AG04449 (cell line): ENCODE measurements around the gene HAUS7.

Experiments used
- CTCF ChIA-PET: fragments of 350-600 bp; formaldehyde crosslinking; extraction: SDS; loops from one replicate; lab custom pipeline; 2021; ENCODE audit warnings: antibody characterized with exemption; lab: Yijun Ruan, JAX
- POLR2A ChIA-PET: fragments of 400-600, 350-600 bp; formaldehyde crosslinking; extraction: SDS; loops from one replicate; lab custom pipeline; 2020; ENCODE audit warnings: antibody characterized with exemption, inconsistent platforms; lab: Yijun Ruan, JAX
- DNase-seq: peaks from one replicate; pipeline ENCODE4 v3.0.0-alpha.2; 2010; ENCODE audit warnings: low read depth, low spot score
- H3K4me3 ChIP-seq: 2 replicates; pipeline ENCODE4 v1.5.1; 2011; ENCODE audit warnings: low read depth, mild to moderate bottlenecking, control low read depth, low read length
- TF ChIP-seq, protein P1 (sequence below): IDR thresholded peaks from one replicate; pipeline ENCODE4 v1.5.1; 2011; ENCODE audit warnings: mild to moderate bottlenecking, moderate library complexity, low read length, control low read depth, inconsistent platforms; ENCODE audit not compliant: insufficient read depth; ENCODE audit errors: missing control alignments

The HAUS7 gene

DNA sequence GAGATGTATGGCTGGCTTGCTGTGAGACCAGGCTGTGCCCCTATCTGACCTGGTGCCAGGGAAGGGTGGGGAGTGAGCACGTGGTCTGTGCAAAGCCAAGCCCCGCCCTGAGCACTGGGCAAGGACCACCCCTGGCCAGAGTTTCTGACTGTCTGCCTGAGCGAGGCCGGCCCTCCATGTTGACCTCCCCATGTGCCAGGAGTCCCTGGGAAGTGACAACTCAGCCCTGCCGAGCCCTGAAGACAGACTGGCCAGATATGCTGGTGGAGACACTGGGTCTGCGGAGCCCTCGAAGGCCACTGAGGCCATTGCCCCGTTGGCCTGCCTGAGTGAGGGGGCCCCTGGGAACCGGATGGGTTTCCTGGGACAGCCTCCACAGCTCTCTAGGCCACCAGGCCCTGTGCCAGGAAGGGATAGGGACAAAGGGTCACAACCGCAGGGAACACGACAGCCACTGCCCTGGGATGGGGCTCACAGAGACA lies 17.3 kb upstream of the HAUS7 start:
- ChIA-PET POLR2A (interaction anchor here (0.7 kb wide), 1 partner anchor 95 kb away, joined by 4 read pairs; no protein-coding TSS in a partner anchor), CTCF (no interaction called here)
- DNase-seq: no peak
- TF ChIP-seq, protein P1, sequence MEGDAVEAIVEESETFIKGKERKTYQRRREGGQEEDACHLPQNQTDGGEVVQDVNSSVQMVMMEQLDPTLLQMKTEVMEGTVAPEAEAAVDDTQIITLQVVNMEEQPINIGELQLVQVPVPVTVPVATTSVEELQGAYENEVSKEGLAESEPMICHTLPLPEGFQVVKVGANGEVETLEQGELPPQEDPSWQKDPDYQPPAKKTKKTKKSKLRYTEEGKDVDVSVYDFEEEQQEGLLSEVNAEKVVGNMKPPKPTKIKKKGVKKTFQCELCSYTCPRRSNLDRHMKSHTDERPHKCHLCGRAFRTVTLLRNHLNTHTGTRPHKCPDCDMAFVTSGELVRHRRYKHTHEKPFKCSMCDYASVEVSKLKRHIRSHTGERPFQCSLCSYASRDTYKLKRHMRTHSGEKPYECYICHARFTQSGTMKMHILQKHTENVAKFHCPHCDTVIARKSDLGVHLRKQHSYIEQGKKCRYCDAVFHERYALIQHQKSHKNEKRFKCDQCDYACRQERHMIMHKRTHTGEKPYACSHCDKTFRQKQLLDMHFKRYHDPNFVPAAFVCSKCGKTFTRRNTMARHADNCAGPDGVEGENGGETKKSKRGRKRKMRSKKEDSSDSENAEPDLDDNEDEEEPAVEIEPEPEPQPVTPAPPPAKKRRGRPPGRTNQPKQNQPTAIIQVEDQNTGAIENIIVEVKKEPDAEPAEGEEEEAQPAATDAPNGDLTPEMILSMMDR: no peak
- no peak overlapping the region for H3K4me3 ChIP-seq

- no peak overlapping the region for H3K4me3 ChIP-seq
- DNase-seq: no peak
- ChIA-PET CTCF (interaction anchor here (2.1 kb wide), 1 partner anchor 15 kb away, joined by 11 read pairs; the partner anchor contains the start of gene HAUS7), POLR2A (no interaction called here)
- TF ChIP-seq, protein P1: no peak
Measured at GRCh38 chrX:153486171-153486570, 15.8 kb upstream of the HAUS7 start.

DNA sequence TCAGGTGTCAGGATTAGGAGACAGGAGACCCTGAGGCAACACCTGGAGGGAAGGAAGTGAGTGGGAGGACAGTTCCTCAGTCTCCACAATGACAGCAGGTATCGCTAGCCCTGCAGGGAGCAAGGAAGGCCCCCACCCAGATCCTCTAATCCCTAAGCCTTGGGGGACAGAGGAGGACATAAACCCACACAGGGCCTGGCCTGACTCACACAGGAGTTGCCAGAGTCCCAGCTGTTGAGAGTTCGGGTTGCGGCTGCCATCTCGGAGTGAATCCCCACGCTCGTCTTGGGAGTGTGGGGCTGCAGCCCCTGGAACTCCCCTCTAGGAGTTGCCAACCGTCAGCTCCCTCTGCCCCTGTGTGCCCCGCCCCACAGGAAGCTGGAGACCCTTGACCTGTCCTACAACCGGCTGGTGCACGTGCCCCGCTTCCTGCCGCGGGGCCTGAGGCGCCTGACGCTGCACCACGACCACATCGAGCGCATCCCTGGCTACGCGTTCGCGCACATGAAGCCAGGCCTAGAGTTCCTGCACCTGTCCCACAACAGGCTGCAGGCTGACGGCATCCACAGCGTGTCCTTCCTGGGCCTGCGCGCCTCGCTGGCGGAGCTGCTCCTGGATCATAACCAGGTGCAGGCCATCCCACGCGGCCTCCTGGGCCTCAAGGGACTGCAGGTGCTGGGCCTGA lies 15.2 kb upstream of the HAUS7 start:
- DNase-seq: no peak
- ChIA-PET CTCF (interaction anchor here (2.1 kb wide), 1 partner anchor 14 kb away, joined by 11 read pairs; the partner anchor contains the start of gene HAUS7), POLR2A (no interaction called here)
- no peak overlapping the region for H3K4me3 ChIP-seq
- TF ChIP-seq, protein P1: no peak

DNA sequence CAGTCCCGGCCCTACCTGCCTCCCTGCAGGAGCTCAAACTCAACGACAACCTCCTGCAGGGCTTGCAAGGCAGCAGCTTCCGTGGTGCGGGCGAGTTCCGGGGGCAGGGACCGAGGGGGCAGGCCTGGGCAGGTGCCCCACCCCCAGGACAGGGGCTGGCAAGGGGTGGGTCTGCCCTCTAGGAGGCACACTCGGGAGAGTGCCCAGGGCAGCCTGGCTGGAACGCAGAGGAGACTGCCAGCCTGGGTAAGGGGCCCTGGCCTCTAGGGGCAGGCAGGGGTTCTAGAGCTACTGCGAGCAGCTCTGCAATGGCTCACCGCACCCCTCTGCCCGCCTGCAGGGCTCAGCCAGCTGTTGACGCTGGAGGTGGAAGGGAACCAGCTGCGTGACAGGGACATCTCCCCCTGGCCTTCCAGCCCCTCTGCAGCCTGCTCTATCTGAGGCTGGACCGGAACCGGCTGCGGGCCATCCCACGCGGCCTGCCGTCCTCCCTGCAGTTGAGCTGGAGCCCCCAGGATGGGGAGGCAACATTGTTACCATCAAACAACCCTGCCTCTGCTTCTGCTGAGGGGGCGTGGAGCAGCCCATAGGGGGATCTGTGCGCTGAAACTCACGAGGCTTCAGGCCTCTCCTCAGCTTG lies 12.1 kb upstream of the HAUS7 start:
- ChIA-PET POLR2A (no interaction called here), CTCF (interaction anchor here (1.2 to 2.0 kb wide), 3 partner anchors 9 to 13 kb away, joined by 4 to 8 read pairs (median 7); partner anchors contain the start of genes BGN and HAUS7)
- TF ChIP-seq, protein P1: no peak
- no peak for DNase-seq
- H3K4me3 ChIP-seq: no peak overlapping the region

GRCh38 chrX:153481043-153481442 lies 10.7 kb upstream of the HAUS7 start:
- no peak overlapping the region for H3K4me3 ChIP-seq
- TF ChIP-seq, protein P1: no peak
- ChIA-PET POLR2A (no interaction called here), CTCF (interaction anchor here (1.4 kb wide), 1 partner anchor 26 kb away, joined by 5 read pairs; no protein-coding TSS in a partner anchor)
- no peak for DNase-seq

DNA sequence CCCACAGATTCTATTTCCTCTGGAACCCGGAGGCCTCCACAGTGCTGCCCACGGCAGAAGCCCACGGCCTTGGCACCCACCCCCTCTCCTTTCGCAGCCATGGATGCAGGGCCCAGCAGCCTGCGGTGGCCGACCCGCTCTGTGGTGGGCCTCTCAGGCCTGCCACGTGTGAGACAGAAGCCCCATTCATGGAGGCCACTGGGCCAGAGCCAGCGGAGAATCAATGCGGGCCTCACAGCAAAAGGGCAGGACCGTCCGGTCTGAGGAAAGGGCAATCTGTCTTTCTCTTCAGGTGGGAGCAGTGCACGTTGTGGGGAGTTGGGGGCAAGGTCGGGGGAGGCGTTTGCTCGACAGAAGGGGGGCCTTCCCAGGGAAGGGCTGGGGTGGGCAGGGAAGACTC lies 8.4 kb upstream of the HAUS7 start:
- no peak overlapping the region for H3K4me3 ChIP-seq
- TF ChIP-seq, protein P1: no peak
- ChIA-PET POLR2A (no interaction called here), CTCF (no interaction called here)
- no peak for DNase-seq
